Neural progenitor cell (in vitro differentiated cells): Measurements from ENCODE around the gene ANKRD11.

ENCODE experiments used
- CTCF ChIP-seq: fragments of 200-600 bp; sonication (generic); IDR thresholded peaks from 2 replicates; pipeline ENCODE4 v1.5.1; 2017; ENCODE audit warnings: antibody characterized with exemption, mild to moderate bottlenecking
- EZH2 ChIP-seq: fragments of 200-600 bp; sonication (generic); IDR thresholded peaks from 2 replicates; pipeline ENCODE4 v1.6.1; 2017; ENCODE audit warnings: antibody characterized with exemption, mild to moderate bottlenecking, moderate library complexity
- EZH2phosphoT487 ChIP-seq: fragments of 200-600 bp; sonication (generic); IDR thresholded peaks from 2 replicates; pipeline ENCODE4 v1.6.1; 2017; ENCODE audit warnings: antibody characterized with exemption

- no peak for TF ChIP-seq CTCF
- TF ChIP-seq EZH2: no peak
- TF ChIP-seq EZH2phosphoT487: no peak
These were observed 123.5 kb downstream of the ANKRD11 start for GRCh38 chr16:89366561-89367537.
